ENCODE results near the gene ABCC2. TPM values are rescaled to one million over a fixed set of nuclear protein-coding genes. Genes with fewer than 3 reads are reported as not detected.

ABCC2 gene
- total RNA-seq, 4 donors from 2014 or later, result 1.3 to 4.2 (median 2.2) TPM

DNA sequence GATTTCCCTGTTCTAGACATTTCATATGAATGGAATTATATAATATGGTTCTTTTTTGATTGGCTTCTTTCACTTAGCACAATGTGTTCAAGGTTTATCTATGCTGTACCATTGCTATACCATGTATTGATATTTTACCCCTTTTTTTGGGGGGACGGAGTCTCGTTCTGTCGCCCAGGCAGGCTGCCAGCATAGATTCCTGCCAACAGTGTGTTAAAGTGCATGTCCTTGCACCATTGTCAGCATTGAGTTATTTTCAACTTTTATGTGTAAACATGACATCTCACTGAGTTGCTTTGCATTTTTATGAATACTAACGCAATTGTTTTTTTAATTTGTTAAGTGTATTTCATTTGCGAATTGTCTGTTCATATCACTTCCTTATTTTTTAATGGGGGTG is 4.9 kb downstream of the ABCC2 start:
- TF ChIP-seq CTCF (IDR thresholded peaks at IDR 0.05; ENCODE audit: low read depth), result no peak

DNA sequence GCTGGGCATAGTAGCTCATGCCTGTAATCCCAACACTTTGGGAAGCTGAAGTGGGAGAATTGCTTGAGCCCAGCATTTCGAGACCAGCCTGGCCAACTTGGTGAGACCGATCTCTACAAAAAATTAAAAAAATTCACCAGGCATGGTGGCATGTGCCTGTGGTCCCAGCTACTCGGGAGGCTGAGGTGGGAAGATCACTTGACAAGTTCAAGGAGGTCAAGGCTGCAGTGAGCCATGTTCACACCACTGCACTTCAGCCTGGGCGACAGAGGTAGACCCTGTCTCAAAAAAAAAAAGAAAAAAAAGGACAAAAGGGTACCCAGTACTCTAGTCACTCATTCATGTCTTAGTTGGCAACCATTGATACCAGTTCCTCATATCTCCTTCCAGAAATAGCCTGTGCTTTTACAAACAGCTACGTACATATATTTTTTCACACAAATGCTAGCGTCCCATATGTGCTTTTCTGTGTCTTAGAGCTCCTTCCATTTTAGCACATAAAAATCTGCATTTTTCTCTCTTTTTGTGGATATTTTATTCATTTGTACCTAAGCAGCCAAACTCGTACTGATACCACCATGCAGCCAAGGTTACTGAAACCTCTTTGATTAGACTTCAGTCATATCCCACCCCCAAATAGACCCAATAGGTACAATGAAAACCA is 5.5 kb downstream of the ABCC2 start:
- TF ChIP-seq CTCF (IDR thresholded peaks at IDR 0.05; ENCODE audit: low read depth), result no peak

DNA sequence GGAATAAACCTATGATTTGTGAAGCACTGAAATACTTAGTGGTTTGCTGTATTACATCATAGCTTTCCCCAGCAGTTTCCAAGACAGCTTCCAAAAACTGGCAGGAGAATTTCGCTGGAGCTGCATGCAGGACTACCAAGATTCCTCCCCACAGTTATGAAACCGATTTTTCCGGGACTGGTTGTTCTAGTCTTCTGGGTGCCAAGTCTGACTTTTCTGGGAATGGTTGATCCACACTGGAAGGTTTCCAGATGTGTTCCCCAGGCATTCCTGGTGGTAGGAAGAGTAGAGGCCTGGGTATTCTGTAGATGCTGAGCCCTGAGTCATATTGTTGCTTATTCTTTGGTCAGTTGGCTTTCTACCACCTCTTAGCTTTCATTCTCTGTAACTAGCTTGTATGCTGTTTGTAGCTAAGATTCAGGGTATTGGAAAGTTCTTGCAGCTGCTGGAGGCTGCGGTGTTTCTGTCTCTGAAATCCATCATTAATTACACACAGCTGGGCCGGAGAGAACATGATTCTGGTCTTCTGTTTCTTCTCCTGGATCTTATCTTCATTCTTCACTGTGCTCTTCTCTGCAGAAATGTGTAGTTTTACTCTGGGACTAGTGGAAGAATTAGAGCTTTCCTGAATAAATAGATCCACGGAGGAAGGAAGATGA is 6.3 kb downstream of the ABCC2 start:
- TF ChIP-seq CTCF (IDR thresholded peaks at IDR 0.05; ENCODE audit: low read depth), result no peak

DNA sequence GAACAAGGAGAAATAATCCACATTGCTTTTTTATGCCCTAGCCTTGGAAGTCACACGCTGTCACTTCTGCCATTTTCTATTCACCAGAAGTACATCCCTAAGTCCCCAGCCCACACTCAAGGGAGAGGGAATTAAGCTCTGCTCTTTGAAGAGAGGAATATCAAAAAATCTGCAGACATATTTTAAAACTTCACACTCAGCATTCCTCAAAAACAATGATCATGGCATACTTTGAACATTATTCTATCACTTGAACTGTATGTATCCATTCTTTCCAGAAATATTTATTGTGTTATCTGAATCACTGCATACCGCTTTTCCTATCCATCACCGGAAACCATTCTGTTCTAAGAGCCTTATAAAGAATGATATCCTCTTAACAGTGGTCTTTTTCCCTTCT is 9.4 kb downstream of the ABCC2 start:
- TF ChIP-seq CTCF (IDR thresholded peaks at IDR 0.05; ENCODE audit: low read depth), result no peak

GRCh38 chr10:99793819-99794218 is 11.4 kb downstream of the ABCC2 start:
- TF ChIP-seq CTCF (IDR thresholded peaks at IDR 0.05; ENCODE audit: low read depth), result no peak

DNA sequence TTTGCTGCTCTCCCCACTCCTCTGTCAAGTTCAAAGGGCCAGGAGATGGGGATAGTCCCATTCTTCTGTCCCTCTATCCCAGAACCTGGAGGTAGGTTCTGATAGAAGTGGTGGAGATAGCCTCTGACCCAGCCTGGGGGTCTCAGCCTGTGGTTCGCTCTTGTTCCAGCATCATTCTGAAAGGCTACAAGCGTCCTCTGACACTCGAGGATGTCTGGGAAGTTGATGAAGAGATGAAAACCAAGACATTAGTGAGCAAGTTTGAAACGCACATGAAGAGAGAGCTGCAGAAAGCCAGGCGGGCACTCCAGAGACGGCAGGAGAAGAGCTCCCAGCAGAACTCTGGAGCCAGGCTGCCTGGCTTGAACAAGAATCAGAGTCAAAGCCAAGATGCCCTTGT is 14.5 kb downstream of the ABCC2 start:
- no peak for TF ChIP-seq CTCF (IDR thresholded peaks at IDR 0.05; ENCODE audit: low read depth)

DNA sequence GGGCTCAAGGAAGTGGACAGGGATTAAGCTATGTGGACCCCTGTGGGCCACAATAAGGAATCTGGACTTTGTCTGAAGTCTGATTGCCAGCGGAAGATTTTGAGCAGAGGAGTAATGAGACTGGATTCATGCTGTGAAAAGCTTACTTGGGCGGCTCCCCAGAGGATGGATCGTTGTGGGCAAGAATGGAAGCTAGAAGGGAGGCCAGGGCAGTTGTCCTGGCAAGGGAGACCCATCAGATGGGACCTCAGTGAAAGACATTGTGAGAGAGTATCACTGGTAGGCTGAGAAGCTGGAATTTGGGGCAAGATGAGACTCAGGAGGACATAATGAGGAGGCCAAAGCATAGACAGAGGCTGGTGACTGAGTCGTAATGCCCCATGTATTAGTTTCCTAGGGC is 15.6 kb downstream of the ABCC2 start:
- no peak for TF ChIP-seq CTCF (IDR thresholded peaks at IDR 0.05; ENCODE audit: low read depth)

Data from subcutaneous adipose tissue (tissue), 4 donors.